IPS-NIHi11 (cell line): ENCODE results near the gene FAIM2.

Source experiments
- DNase-seq: peaks from one replicate; pipeline ENCODE4 v3.0.0; 2012; ENCODE audit warnings: mixed read lengths, low spot score

FAIM2 gene

DNA sequence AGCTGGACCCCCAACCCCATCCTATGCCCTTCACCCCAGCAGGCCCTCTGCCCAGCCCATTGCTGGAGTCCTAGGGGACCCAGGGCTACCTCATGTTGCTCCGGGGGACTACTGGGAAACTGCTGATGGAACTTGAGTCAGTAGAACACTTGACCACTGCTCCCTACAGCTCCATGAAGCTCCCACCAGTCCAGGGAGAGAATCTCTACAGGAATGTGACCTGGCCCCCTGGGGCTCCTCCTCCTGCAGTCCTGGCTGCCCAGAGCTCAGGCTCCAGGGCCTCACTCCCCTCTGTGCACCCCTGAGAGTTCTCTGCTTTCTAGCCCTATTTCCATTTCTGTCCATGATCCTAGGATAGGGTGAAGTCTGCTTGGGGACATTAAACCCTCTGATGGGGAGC is 36.0 kb upstream of the FAIM2 start:
- no peak for DNase-seq

DNA sequence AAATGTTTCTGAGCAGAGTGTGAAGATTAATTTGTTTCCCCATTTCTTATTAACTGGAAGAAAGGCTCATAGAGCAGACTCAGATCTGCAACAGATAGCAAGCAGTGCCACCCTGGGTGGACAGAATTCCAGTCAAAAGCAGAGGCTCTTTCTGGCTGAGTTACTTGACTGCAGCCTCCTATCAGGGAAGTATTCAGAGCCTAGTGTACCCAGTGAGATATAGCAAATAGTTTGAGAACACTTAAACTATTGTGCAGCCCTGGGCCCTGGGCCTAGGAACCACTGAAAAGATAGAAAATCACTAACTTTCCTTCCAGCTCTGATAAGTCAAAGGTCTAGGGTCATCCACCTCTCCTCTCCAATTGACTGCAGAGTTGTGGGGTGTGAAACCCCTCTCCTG is 35.6 kb upstream of the FAIM2 start:
- no peak for DNase-seq

GRCh38 chr12:49937639-49938300 is 34.1 kb upstream of the FAIM2 start:
- no peak for DNase-seq

DNA sequence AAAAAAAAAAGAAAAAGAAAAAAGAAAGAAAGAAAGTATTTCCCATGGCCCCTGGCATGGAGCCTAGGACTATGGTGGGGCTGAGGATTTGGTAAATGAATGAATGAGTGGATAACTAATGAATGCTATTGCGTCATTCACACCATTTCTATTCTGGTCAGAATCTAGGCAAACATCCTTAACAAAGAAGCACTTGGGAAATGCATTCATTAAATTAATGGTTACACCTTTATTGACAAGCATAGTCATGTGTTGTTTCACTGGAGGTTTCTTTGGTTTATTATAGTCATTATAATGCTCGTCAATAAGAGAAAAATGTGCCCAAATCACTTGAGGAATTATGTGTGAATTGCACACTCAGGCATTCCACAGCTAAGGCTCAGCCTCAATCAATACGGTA is 33.2 kb upstream of the FAIM2 start:
- DNase-seq = no peak

- no peak for DNase-seq
Observed at GRCh38 chr12:49934505-49934904, 30.8 kb upstream of the FAIM2 start.

DNA sequence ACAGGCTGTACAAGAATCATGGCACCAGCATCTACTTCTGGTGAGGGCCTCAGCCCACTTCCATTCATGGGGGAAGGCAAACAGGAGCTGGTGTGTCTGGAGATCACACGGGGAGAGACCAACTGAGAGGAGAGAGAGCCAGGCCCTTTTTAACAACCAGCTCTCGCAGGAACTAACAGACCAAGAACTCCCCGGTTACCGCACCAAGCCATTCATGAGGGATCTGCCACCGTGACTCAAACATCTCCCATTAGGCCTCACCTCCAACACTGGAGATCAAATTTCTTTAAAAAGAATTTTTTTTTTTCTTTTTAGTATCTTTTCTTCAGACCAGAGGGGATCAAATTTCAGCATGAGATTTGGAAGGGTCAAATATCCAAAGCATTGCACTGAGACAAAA is 30.1 kb upstream of the FAIM2 start:
- no peak for DNase-seq

DNA sequence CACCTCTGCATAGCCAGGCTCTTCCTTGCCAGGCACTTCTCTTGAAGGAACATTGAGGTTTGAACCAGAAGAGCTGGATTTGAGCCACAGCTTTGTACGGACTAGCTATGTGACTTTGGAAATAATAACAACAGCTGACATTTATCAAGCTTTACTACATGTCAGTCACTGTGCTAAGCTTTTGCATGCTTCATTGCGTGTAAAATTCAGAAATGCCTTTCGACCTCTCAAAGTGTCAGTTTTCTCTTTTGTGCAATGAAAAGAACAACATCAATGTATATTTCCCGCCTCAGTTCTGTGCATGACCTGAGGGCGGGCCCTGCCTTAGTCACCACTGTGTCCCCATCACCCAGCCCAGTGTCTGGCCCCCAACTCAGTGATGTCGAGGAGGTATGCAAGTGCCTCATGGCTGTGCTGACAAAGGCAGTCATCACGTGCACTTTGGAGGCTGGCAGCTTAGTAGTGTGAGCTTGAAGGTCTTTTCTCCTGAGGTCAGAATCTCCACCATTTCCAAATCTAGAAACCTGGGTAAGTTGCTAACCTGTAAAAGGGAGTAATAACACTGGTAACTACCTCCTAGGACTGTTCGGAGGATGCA is 28.9 kb upstream of the FAIM2 start:
- DNase-seq = no peak

DNA sequence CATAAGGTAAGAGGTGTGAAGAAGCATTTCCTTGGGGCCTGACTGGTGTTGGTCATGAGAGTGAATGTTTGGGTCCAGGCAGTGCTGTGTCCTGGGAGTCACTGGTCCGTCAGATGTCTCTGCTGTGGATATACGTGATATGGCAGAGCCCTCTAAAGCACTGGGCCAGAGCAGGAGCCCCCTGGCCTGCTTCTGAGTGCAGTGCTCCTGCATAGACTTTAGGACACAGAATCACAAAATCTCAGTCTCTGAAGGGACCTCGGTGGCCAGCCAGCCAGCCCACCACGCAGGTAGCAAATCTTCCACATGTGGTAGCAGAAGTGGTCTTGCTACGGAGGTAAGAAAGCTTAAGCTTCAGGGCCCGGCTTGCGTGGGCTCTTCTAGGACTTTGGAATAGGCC is 28.3 kb upstream of the FAIM2 start:
- no peak for DNase-seq

DNA sequence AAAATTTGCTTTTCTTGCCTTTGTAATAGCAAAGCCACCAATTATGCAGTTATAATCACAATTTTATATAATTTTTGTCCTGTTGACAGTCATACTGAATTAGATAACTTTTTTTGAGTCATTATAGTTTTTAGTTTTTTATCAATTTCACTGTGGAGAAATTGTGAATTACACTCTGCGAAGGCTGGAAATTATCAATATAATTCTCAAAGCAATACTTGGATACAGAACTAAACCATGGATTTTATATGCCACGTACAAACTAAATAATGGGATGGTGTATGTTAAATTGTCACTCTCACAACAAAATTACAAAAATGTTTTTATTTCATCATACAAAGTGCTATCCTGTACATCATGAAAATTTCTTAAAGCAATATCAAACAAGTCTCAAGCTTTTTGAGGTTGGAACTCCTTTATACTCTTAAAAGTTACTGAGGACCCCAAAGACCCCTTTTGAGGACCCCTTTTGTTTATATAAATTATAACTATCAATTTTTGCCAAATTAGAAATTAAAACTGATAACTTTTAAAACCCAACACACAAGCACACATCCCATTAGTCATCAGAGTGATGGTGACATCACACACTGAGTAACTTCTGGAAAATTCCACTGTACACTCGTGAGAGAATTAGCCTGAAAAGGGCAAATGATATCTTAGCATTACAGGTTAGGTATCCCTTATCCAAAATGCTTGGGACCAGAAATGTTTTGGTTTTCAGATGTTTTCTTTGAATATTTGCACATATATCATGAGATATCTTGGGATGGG is 27.0 kb upstream of the FAIM2 start:
- DNase-seq = no peak

DNA sequence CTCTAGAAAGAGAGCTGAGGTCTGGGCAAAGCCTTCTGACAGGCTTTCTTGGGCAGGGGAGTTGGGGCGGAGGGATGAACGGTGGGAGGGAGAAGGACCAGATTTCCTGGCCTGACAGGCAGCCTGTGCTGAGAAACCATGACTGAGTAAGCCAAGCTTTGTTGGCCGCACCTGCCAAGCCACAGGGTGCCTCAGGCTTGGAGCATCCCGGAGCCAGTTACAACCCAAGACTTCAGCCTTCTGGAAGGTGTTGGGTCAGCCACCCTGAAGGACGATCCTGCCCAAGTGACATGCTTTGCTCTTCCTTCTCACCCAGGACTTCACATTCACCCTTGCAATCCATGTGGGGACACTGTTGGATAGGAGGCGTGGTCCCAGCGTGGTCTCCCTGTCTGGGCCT is 25.9 kb upstream of the FAIM2 start:
- DNase-seq = no peak

GRCh38 chr12:49928471-49928870 is 24.8 kb upstream of the FAIM2 start:
- no peak for DNase-seq

- no peak for DNase-seq
Observed at GRCh38 chr12:49925433-49926204, 21.9 kb upstream of the FAIM2 start.

DNA sequence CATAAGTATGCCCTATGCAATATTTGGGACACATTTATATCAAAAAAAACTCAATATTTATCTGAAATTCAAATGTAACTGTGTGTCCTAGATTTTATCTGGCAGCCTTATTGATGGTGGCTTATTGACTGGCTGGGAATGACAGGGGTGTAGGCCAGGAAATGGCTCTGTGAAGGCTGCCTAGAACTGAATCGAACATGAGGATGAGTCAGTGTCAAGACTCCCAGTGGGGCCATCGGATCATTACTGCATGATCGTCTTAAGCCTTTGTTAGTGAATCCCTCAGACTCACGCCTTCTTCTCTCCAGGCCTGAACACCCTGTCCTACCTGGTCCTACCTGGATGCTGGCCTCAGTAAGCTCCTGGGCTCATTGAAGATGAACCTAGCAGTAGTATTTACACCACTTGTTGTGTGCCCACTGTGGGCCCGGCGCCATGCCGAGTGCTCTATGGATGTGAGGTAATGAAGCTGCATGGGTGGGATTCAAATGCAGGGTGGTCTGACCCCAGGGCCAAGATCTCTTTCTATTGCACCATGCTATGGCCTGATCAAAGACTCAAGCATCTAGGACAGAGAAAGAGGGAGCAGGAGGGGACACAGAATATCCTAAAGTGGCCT is 21.0 kb upstream of the FAIM2 start:
- no peak for DNase-seq

- DNase-seq = no peak
Observed at GRCh38 chr12:49923880-49924556, 20.3 kb upstream of the FAIM2 start.

- DNase-seq = no peak
Observed at GRCh38 chr12:49923035-49923644, 19.4 kb upstream of the FAIM2 start.

DNA sequence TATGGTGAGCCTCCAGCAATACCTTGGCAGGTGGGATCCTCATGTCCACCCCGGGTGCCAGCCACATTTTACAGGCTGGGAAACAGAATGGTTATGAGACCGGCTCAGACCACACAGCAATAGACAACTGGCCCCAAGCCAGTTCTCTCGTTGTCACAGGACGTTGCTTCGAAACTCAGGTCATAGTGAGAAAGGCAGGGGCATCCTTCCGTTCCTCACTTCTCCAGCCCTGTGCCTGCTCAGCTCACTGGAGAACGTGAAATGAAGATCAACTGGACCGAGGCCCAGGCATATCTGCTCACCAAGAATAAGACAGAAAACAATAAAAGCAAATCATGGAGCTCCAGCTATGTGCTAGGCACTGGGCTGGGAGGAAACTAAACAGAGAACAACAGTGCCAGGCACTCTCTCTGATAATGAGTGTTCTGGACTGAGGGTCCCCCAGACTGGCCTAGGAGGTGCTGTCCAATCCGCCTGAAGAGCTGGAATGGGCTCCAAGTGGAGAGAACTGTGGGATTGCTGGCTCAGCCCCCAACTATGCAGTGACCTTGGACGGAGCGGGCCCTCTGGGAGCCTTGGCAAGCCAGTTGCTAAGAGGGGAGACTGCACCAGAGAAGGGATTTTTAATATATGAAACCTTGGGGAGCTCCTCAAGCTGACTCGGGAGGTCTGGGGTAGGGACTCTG is 18.8 kb upstream of the FAIM2 start:
- no peak for DNase-seq

GRCh38 chr12:49921936-49922335 is 18.2 kb upstream of the FAIM2 start:
- no peak for DNase-seq

DNA sequence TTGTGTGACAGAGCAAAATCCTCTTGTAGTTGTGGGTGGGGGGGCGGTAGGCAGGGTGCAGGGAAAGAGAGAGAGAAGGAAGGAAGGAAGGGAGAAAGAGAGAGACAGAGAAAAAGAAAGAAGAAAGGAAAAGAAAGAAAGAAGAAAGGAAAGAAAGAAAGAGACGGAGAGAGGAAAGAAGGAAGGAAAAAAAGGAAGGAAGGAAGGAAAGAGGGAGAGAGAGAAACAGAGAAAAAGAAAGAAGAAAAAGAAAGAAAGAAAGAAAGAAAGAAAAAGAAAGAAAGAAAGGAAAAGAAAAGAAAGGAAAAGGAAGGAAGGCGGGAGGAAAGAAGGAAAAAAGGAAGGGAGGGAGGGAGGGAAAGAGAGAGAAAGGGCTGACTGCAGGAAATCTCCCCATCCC is 17.6 kb upstream of the FAIM2 start:
- no peak for DNase-seq

GRCh38 chr12:49920915-49921286 is 17.2 kb upstream of the FAIM2 start:
- DNase-seq = no peak

DNA sequence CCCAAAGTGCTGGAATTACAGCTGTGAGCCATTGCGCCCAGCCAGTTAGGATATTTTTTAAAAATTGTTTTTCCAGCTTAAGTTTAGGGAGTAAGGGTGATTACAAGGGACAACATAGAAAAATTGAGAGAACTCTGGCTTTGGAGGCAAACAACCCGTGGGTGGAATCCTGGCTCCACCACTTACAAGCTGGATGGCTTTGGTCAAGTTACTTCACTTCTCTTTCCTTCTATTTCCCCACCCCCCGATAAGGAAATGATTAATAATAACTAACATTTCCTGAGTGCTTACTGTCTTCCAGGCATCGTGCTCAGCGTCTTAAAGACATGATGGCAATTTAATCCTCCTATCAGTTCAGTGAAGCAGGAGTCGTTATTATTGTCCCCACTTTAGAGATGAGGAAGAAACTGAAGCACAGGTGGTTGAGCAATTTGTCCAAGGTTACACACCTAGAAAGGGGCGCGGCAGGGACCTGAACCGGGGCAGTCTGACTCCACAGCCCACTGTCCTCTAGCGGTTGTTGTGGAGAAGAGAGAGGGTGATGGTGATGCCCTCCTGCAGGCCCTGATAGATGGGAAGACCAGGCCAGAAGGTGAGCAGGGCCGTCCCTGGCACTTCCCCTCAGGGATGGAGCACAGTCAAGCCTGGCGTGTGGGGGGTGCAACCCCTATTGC is 16.7 kb upstream of the FAIM2 start:
- no peak for DNase-seq
